Peyer's patch (tissue), 4 donors: Measurements from ENCODE around the gene RCC2.
"Not testable (repeated sequence)": the region's sequence is repeated elsewhere in the genome, so short reads cannot be mapped to it uniquely, and the experiment has no call there.

ENCODE experiments used
- POLR2A ChIP-seq, 2 donors: fragments of 450-650 bp; IDR thresholded peaks; one replicate each; pipeline ENCODE4 v1.5.1; 2017; ENCODE audit warnings: antibody characterized with exemption in 2 of 2, mild to moderate bottlenecking in 2 of 2, moderate library complexity in 2 of 2
- TF ChIP-seq, protein P1 (sequence below), 6 experiments: fragments of 450-650 bp in 4 of 6; fragments of 200-600 bp in 2 of 6; sonication (generic) in 1 of 6; IDR thresholded peaks; one replicate each; pipeline ENCODE4 v1.5.1; 2017 to 2019; ENCODE audit warnings: antibody characterized with exemption in 6 of 6, mild to moderate bottlenecking in 3 of 6, moderate library complexity in 1 of 6

DNA sequence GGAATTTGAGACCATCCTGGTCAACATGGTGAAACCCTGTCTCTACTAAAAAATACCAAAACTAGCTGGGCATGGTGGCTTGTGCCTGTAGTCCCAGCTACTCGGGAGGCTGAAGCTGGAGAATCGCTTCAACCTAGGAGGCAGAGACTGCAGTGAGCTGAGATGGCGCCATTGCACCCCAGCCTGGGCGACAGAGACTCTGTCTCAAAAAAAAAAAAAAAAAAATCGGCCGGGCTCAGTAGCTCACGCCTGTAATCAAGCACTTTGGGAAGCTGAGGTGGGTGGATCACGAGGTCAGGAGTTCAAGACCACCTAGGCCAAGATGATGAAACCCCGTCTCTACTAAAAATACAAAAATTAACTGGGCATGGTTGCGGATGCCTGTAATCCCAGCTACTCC is 12.7 kb upstream of the RCC2 start:
- TF ChIP-seq, protein P1, sequence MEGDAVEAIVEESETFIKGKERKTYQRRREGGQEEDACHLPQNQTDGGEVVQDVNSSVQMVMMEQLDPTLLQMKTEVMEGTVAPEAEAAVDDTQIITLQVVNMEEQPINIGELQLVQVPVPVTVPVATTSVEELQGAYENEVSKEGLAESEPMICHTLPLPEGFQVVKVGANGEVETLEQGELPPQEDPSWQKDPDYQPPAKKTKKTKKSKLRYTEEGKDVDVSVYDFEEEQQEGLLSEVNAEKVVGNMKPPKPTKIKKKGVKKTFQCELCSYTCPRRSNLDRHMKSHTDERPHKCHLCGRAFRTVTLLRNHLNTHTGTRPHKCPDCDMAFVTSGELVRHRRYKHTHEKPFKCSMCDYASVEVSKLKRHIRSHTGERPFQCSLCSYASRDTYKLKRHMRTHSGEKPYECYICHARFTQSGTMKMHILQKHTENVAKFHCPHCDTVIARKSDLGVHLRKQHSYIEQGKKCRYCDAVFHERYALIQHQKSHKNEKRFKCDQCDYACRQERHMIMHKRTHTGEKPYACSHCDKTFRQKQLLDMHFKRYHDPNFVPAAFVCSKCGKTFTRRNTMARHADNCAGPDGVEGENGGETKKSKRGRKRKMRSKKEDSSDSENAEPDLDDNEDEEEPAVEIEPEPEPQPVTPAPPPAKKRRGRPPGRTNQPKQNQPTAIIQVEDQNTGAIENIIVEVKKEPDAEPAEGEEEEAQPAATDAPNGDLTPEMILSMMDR (IDR thresholded peaks at IDR 0.05) = not testable (repeated sequence)
- TF ChIP-seq POLR2A (IDR thresholded peaks at IDR 0.05) = not testable (repeated sequence)
